Large intestine (tissue), 1 donor: ENCODE data around the gene PLA2G1B. TPM values are rescaled to one million over a fixed set of nuclear protein-coding genes. Genes with fewer than 3 reads are reported as not detected.

Experiments
- polyA plus RNA-seq: library from polyadenylated mRNA; unstranded; fragments of 120-200 nt; gene quantifications from one replicate; pipeline ENCODE4 v1.2.1, GENCODE V29; 2013

PLA2G1B gene
- polyA plus RNA-seq, 1 donor, result 0.79 TPM

Other genes starting within 250 kb of the PLA2G1B start
- gene RAB35, start 211.0 kb downstream of the PLA2G1B start, polyA plus RNA-seq, result 29.4 TPM
- 51.0 TPM for gene GCN1, start 133.1 kb downstream of the PLA2G1B start, polyA plus RNA-seq
- 3,198 TPM for gene RPLP0, start 126.7 kb downstream of the PLA2G1B start, polyA plus RNA-seq
- 118 TPM for gene PXN, start 62.0 kb downstream of the PLA2G1B start, polyA plus RNA-seq
- gene RNU4-2, start 35.9 kb downstream of the PLA2G1B start, polyA plus RNA-seq, result not detected
- not detected for gene RNU4-1, start 34.5 kb downstream of the PLA2G1B start, polyA plus RNA-seq
- gene SIRT4, start 25.5 kb downstream of the PLA2G1B start, polyA plus RNA-seq, result 3.2 TPM
- 8.2 TPM for gene MSI1, start 41.4 kb upstream of the PLA2G1B start, polyA plus RNA-seq
- gene COX6A1, start 110.3 kb upstream of the PLA2G1B start, polyA plus RNA-seq, result 402 TPM
- 32.7 TPM for gene TRIAP1, start 118.6 kb upstream of the PLA2G1B start, polyA plus RNA-seq
- gene GATC, start 118.7 kb upstream of the PLA2G1B start, polyA plus RNA-seq, result 34.8 TPM
- 138 TPM for gene SRSF9, start 142.0 kb upstream of the PLA2G1B start, polyA plus RNA-seq
- 377 TPM for gene DYNLL1, start 168.3 kb upstream of the PLA2G1B start, polyA plus RNA-seq
- 47.8 TPM for gene COQ5, start 201.4 kb upstream of the PLA2G1B start, polyA plus RNA-seq
- gene RNF10, start 206.6 kb upstream of the PLA2G1B start, polyA plus RNA-seq, result 91.8 TPM